ENCODE data around the gene ALOX15B. TPM values are rescaled to one million over a fixed set of nuclear protein-coding genes. Genes with fewer than 3 reads are reported as not detected.
A peak's percentile ranks its signal among the peaks of the same experiment; 100 is the strongest.

ALOX15B gene
- total and polyA plus RNA-seq, 9 of the 15 experiments (the other 6 are each of a cell fraction or from before 2014, with no cell fraction given) = 0.04 TPM; not detected in 8

- TF ChIP-seq, protein P1, sequence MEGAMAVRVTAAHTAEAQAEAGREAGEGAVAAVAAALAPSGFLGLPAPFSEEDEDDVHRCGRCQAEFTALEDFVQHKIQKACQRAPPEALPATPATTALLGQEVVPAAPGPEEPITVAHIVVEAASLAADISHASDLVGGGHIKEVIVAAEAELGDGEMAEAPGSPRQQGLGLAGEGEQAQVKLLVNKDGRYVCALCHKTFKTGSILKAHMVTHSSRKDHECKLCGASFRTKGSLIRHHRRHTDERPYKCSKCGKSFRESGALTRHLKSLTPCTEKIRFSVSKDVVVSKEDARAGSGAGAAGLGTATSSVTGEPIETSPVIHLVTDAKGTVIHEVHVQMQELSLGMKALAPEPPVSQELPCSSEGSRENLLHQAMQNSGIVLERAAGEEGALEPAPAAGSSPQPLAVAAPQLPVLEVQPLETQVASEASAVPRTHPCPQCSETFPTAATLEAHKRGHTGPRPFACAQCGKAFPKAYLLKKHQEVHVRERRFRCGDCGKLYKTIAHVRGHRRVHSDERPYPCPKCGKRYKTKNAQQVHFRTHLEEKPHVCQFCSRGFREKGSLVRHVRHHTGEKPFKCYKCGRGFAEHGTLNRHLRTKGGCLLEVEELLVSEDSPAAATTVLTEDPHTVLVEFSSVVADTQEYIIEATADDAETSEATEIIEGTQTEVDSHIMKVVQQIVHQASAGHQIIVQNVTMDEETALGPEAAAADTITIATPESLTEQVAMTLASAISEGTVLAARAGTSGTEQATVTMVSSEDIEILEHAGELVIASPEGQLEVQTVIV (CRISPR knock-in tag; IDR thresholded peaks at IDR 0.05; ENCODE audit: borderline replicate concordance) = no peak
- TF ChIP-seq, protein P2, sequence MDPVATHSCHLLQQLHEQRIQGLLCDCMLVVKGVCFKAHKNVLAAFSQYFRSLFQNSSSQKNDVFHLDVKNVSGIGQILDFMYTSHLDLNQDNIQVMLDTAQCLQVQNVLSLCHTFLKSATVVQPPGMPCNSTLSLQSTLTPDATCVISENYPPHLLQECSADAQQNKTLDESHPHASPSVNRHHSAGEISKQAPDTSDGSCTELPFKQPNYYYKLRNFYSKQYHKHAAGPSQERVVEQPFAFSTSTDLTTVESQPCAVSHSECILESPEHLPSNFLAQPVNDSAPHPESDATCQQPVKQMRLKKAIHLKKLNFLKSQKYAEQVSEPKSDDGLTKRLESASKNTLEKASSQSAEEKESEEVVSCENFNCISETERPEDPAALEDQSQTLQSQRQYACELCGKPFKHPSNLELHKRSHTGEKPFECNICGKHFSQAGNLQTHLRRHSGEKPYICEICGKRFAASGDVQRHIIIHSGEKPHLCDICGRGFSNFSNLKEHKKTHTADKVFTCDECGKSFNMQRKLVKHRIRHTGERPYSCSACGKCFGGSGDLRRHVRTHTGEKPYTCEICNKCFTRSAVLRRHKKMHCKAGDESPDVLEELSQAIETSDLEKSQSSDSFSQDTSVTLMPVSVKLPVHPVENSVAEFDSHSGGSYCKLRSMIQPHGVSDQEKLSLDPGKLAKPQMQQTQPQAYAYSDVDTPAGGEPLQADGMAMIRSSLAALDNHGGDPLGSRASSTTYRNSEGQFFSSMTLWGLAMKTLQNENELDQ (CRISPR knock-in tag; IDR thresholded peaks at IDR 0.05; ENCODE audit: borderline replicate concordance) = no peak
- no peak for TF ChIP-seq ARID2 (IDR thresholded peaks at IDR 0.05)
Observed at GRCh38 chr17:8089728-8090127, 50.9 kb downstream of the ALOX15B start (continued).

- in situ Hi-C loops (cut with MboI) = no loop called here
- 35% methylated on average over 6 of the region's 9 CpGs for WGBS (ENCODE audit: insufficient coverage, low coverage, missing lambda C conversion rate)
- TF ChIP-seq SPI1 (IDR thresholded peaks at IDR 0.05; ENCODE audit: borderline replicate concordance, low read depth, low read length) (peak; percentile 39; the same call in 1 of the 2 replicates), MCM5 (IDR thresholded peaks at IDR 0.05; ENCODE audit: low read depth) (no peak)
- H3K9ac ChIP-seq (ENCODE audit: insufficient read depth in 1 of 2, low read depth in 2 of 2, low read length in 2 of 2) = no peak overlapping the region; a peak in 1 of 4 replicates
- FAIRE-seq (no peak), DNase-seq (ENCODE audit: extremely low read depth in 1 of 4, low spot score in 3 of 4) (no peak), ATAC-seq (no peak)
- H2AFZ ChIP-seq (ENCODE audit: low read depth, low read length) = no peak overlapping the region
- POLR2A ChIA-PET = interaction anchor here (1.1 kb wide), 1 partner anchor 10 kb away, joined by 6 read pairs; no protein-coding TSS in a partner anchor
- no peak overlapping the region for H3K4me3 ChIP-seq
- H3K36me3 ChIP-seq (ENCODE audit: control insufficient read depth, insufficient read depth, low read length) = no peaks in the 10 kb centered on the region
- no peaks in the 10 kb centered on the region for H4K20me1 ChIP-seq (replicated peaks; ENCODE audit: control insufficient read depth, insufficient read depth, low read length)
- no peak overlapping the region for H3K27ac ChIP-seq (ENCODE audit: extremely low read depth, low read depth, low read length)
- H3K79me2 ChIP-seq (ENCODE audit: control insufficient read depth, insufficient read depth, low read length) = no peaks in the 10 kb centered on the region
- H3K9me1 ChIP-seq (ENCODE audit: control insufficient read depth, insufficient read depth, low read length) = no peaks in the 10 kb centered on the region
- no peak overlapping the region for H3K4me2 ChIP-seq (ENCODE audit: insufficient read depth, low read length)
- CTCF ChIA-PET (ENCODE audit: low intra/inter-chr PET ratio) = no interaction called here
- peaks cover 3 to 26% of the 10 kb centered on the region in 2 experiments; a peak in 2 of 5 replicates for H3K27me3 ChIP-seq (ENCODE audit: control insufficient read depth in 2 of 2, insufficient read depth in 2 of 2, low read length in 2 of 2)
- BruUV-seq (replicated peaks) = no TSS peak
- peaks cover 0 to 6% of the 10 kb centered on the region in 2 experiments; a peak in 2 of 5 replicates for H3K4me1 ChIP-seq (replicated peaks in 1 of 2; ENCODE audit: control insufficient read depth in 2 of 2, insufficient read depth in 2 of 2, low read length in 2 of 2)
- H3K9me3 ChIP-seq (replicated peaks; ENCODE audit: control insufficient read depth, insufficient read depth, low read depth, low read length) = no peaks in the 10 kb centered on the region
- intact Hi-C loops (cut with micrococcal nuclease) = no loop called here
Observed at GRCh38 chr17:8091033-8091687, 52.3 kb downstream of the ALOX15B start.
